Mesenchymal stem cell (in vitro differentiated cells and primary cell): ENCODE data around the gene CALB2.

Source experiments
- DNase-seq: peaks from one replicate; pipeline ENCODE4 v3.0.0-alpha.2; 2013
- H2AFZ ChIP-seq: one replicate; pipeline ENCODE4 v1.6.1; 2013; ENCODE audit warnings: low read depth, mild to moderate bottlenecking, control low read depth, inconsistent platforms, low read length, moderate library complexity
- H2AK5ac ChIP-seq: 2 replicates; pipeline ENCODE4 v1.6.1; 2013; ENCODE audit warnings: low read length, moderate library complexity, mild to moderate bottlenecking, inconsistent platforms; ENCODE audit not compliant: severe bottlenecking
- H2BK120ac ChIP-seq: one replicate; pipeline ENCODE4 v1.6.1; 2013; ENCODE audit warnings: low read depth, mild to moderate bottlenecking, inconsistent platforms, low read length, moderate library complexity
- H2BK12ac ChIP-seq, 2 experiments: one replicate each; pipeline ENCODE4 v1.6.1; 2013; ENCODE audit warnings: inconsistent platforms in 2 of 2, low read length in 2 of 2, mild to moderate bottlenecking in 2 of 2, moderate library complexity in 2 of 2, control low read depth in 1 of 2
- H2BK15ac ChIP-seq: one replicate; pipeline ENCODE4 v1.6.1; 2013; ENCODE audit warnings: mild to moderate bottlenecking, low read depth, inconsistent platforms; ENCODE audit not compliant: poor library complexity, severe bottlenecking
- H2BK5ac ChIP-seq: 2 replicates; pipeline ENCODE4 v1.6.1; 2013; ENCODE audit warnings: low read depth, mild to moderate bottlenecking, low read length, control low read depth, inconsistent platforms; ENCODE audit not compliant: poor library complexity, severe bottlenecking
- H3K14ac ChIP-seq, 2 experiments: one replicate each; pipeline ENCODE4 v1.6.1; 2013; ENCODE audit warnings: inconsistent platforms in 2 of 2, low read length in 2 of 2, control low read depth in 1 of 2, mild to moderate bottlenecking in 1 of 2, moderate library complexity in 1 of 2
- H3K18ac ChIP-seq, 2 experiments: one replicate each; pipeline ENCODE4 v1.6.1; 2013; ENCODE audit warnings: inconsistent platforms in 2 of 2, low read length in 2 of 2, control low read depth in 1 of 2, low read depth in 1 of 2, mild to moderate bottlenecking in 1 of 2
- H3K23ac ChIP-seq, 2 experiments: one replicate each; pipeline ENCODE4 v1.6.1; 2013; ENCODE audit warnings: inconsistent platforms in 2 of 2, low read length in 2 of 2, mild to moderate bottlenecking in 2 of 2, moderate library complexity in 2 of 2, control low read depth in 1 of 2
- H3K27ac ChIP-seq: 2 replicates; pipeline ENCODE4 v1.5.1; 2013; ENCODE audit warnings: mild to moderate bottlenecking, moderate library complexity, low read length, control low read depth, inconsistent platforms; ENCODE audit not compliant: poor library complexity, severe bottlenecking
- H3K27me3 ChIP-seq, 2 experiments: 2 replicates each; pipeline versions ENCODE4 v1.6.1 to v1.7.0; 2013; ENCODE audit warnings: low read length in 2 of 2, mild to moderate bottlenecking in 2 of 2, moderate library complexity in 2 of 2, control low read depth in 1 of 2, inconsistent platforms in 1 of 2; ENCODE audit not compliant: control insufficient read depth in 1 of 2, insufficient read depth in 1 of 2
- H3K36me3 ChIP-seq, 2 experiments: 2 replicates each; pipeline versions ENCODE4 v1.6.1 to v1.7.0; 2013; ENCODE audit warnings: low read length in 2 of 2, control low read depth in 1 of 2, inconsistent platforms in 1 of 2, low read depth in 1 of 2, mild to moderate bottlenecking in 1 of 2; ENCODE audit not compliant: insufficient read depth in 2 of 2, control insufficient read depth in 1 of 2
- H3K4ac ChIP-seq, 2 experiments: one replicate each; pipeline ENCODE4 v1.6.1; 2013; ENCODE audit warnings: inconsistent platforms in 2 of 2, low read length in 2 of 2, mild to moderate bottlenecking in 2 of 2, moderate library complexity in 2 of 2, control low read depth in 1 of 2, low read depth in 1 of 2
- H3K4me1 ChIP-seq: 2 replicates; pipeline ENCODE4 v1.6.1; 2013; ENCODE audit warnings: low read depth, low read length, control low read depth; ENCODE audit not compliant: control insufficient read depth, insufficient read depth
- H3K4me2 ChIP-seq: 2 replicates; pipeline ENCODE4 v1.6.1; 2013; ENCODE audit warnings: low read length, mild to moderate bottlenecking, inconsistent platforms; ENCODE audit not compliant: poor library complexity, severe bottlenecking
- H3K4me3 ChIP-seq, 2 experiments: 2 replicates each; pipeline versions ENCODE4 v1.5.1 to v1.7.0; 2013; ENCODE audit warnings: low read length in 2 of 2, mild to moderate bottlenecking in 2 of 2, control low read depth in 1 of 2, low read depth in 1 of 2; ENCODE audit not compliant: insufficient read depth in 1 of 2
- H3K79me1 ChIP-seq: replicated peaks from 2 replicates; pipeline ENCODE4 v1.6.1; 2013; ENCODE audit warnings: mild to moderate bottlenecking, control low read depth, low read length, inconsistent platforms; ENCODE audit not compliant: poor library complexity, severe bottlenecking
- H3K9ac ChIP-seq: 2 replicates; pipeline ENCODE4 v1.7.0; 2013; ENCODE audit warnings: mild to moderate bottlenecking, low read length, moderate library complexity
- H3K9me3 ChIP-seq: 2 replicates; pipeline ENCODE4 v1.7.0; 2013; ENCODE audit warnings: mild to moderate bottlenecking, low read length; ENCODE audit not compliant: control insufficient read depth
- H4K8ac ChIP-seq: one replicate; pipeline ENCODE4 v1.6.1; 2013; ENCODE audit warnings: inconsistent platforms, mild to moderate bottlenecking, low read length, moderate library complexity
- H4K91ac ChIP-seq: one replicate; pipeline ENCODE4 v1.6.1; 2013; ENCODE audit warnings: mild to moderate bottlenecking, low read length, inconsistent platforms
- WGBS: methylation state at CpG from one replicate; pipeline ENCODE4 v1.1.7; 2013; ENCODE audit warnings: mixed read lengths; 5-methylcytosine and 5-hydroxymethylcytosine counted together

The CALB2 gene

DNA sequence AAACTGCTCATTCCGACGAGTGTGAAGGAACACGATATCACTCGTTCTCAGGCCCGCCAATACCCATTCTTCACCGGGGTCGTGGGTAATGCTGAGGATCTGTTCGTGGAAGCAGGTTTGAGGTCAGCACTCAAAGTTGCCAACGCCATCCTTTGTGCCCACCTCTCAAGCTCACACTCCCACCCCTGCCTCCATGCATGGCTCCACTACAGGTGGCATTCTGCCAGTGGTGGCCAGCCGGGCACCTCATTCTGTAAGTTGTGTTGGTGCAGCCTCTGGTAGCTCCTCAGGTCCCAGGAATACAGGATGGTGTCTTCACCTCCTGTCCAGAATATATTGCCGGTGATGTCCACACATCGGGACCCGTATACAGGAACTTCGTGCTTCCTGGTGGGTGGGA lies 72.7 kb downstream of the CALB2 start:
- DNase-seq: no peak
- Histone ChIP-seq H2AK5ac (no peak overlapping the region), H3K79me1 (no peaks in the 10 kb centered on the region), H3K36me3 (no peaks in the 10 kb centered on the region), H3K14ac (no peak overlapping the region), H2BK5ac (no peak overlapping the region), H3K18ac (no peak overlapping the region), H4K8ac (no peak overlapping the region), H2BK15ac (no peak overlapping the region), H4K91ac (no peak overlapping the region), H3K4me3 (no peak overlapping the region), H3K4me2 (no peak overlapping the region), H3K9ac (no peak overlapping the region), H2BK12ac (no peak overlapping the region), H3K27me3 (peaks cover 8 to 12% of the 10 kb centered on the region in 2 experiments), H2BK120ac (no peak overlapping the region), H3K27ac (no peak overlapping the region), H3K4me1 (peaks cover 1% of the 10 kb centered on the region), H3K23ac (no peak overlapping the region), H3K4ac (no peak overlapping the region), H2AFZ (no peak overlapping the region), H3K9me3 (no peaks in the 10 kb centered on the region)
- 87% methylated on average over 14 of the region's 14 CpGs for WGBS

GRCh38 chr16:71431991-71432390 lies 73.5 kb downstream of the CALB2 start:
- Histone ChIP-seq H2BK12ac (no peak overlapping the region), H3K4me1 (no peaks in the 10 kb centered on the region), H3K9ac (no peak overlapping the region), H2AFZ (no peak overlapping the region), H3K9me3 (no peaks in the 10 kb centered on the region), H3K79me1 (no peaks in the 10 kb centered on the region), H2BK5ac (no peak overlapping the region), H3K27ac (no peak overlapping the region), H3K14ac (no peak overlapping the region), H4K8ac (no peak overlapping the region), H2BK120ac (no peak overlapping the region), H4K91ac (no peak overlapping the region), H3K18ac (no peak overlapping the region), H2AK5ac (no peak overlapping the region), H3K4ac (no peak overlapping the region), H3K23ac (no peak overlapping the region), H3K27me3 (peaks cover 7 to 8% of the 10 kb centered on the region in 2 experiments), H3K4me3 (no peak overlapping the region), H2BK15ac (no peak overlapping the region), H3K4me2 (no peak overlapping the region), H3K36me3 (no peaks in the 10 kb centered on the region)
- DNase-seq: no peak
- WGBS: 88% methylated on average over 8 of the region's 9 CpGs

GRCh38 chr16:71432906-71433305 lies 74.4 kb downstream of the CALB2 start:
- H3K27me3 ChIP-seq: peaks cover 5 to 12% of the 10 kb centered on the region in 2 experiments
- no peak overlapping the region for H2AFZ ChIP-seq
- H3K14ac ChIP-seq: no peak overlapping the region
- no peak for DNase-seq
- no peak overlapping the region for H3K18ac ChIP-seq
- H3K4me1 ChIP-seq: no peaks in the 10 kb centered on the region
- no peak overlapping the region for H2AK5ac ChIP-seq
- no peak overlapping the region for H3K23ac ChIP-seq
- no peak overlapping the region for H2BK120ac ChIP-seq
- no peak overlapping the region for H3K4ac ChIP-seq
- H3K9me3 ChIP-seq: no peaks in the 10 kb centered on the region
- H2BK15ac ChIP-seq: no peak overlapping the region
- no peak overlapping the region for H4K91ac ChIP-seq
- H2BK12ac ChIP-seq: no peak overlapping the region
- H3K79me1 ChIP-seq: no peaks in the 10 kb centered on the region
- H4K8ac ChIP-seq: no peak overlapping the region
- no peak overlapping the region for H3K9ac ChIP-seq
- H3K27ac ChIP-seq: no peak overlapping the region
- no peaks in the 10 kb centered on the region for H3K36me3 ChIP-seq
- H3K4me3 ChIP-seq: no peak overlapping the region
- H3K4me2 ChIP-seq: no peak overlapping the region
- no peak overlapping the region for H2BK5ac ChIP-seq
- 65% methylated on average over 6 of the region's 6 CpGs for WGBS

DNA sequence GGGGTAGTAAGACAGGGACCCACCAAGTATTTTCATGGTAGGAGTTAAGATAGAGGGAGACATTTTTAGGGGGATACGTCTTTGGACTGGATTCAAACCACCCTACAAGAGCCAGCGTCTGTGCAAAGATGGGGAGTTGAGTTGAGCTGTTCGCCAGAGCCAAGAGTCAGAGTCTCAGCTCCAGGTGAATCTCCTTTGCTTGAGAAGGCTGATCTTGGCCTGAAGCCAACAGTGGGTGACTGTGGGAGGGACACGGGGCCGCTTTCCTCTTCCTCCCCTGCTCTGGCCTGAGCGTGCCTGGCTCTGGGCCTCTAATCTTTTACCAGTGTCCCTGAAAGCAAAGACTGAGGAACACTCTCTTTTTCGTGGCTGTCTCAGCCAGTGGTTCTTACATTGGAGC lies 78.0 kb downstream of the CALB2 start:
- H3K79me1 ChIP-seq: no peaks in the 10 kb centered on the region
- peaks cover 0 to 9% of the 10 kb centered on the region in 2 experiments for H3K27me3 ChIP-seq
- WGBS: 86% methylated on average over 7 of the region's 7 CpGs
- H3K14ac ChIP-seq: no peak overlapping the region
- H2AK5ac ChIP-seq: no peak overlapping the region
- no peaks in the 10 kb centered on the region for H3K36me3 ChIP-seq
- H4K91ac ChIP-seq: no peak overlapping the region
- no peak overlapping the region for H4K8ac ChIP-seq
- H3K4me3 ChIP-seq: no peak overlapping the region
- H3K9me3 ChIP-seq: no peaks in the 10 kb centered on the region
- H3K4ac ChIP-seq: no peak overlapping the region
- H2BK12ac ChIP-seq: no peak overlapping the region
- no peak for DNase-seq
- no peak overlapping the region for H2BK5ac ChIP-seq
- H3K9ac ChIP-seq: no peak overlapping the region
- H3K27ac ChIP-seq: no peak overlapping the region
- H3K4me1 ChIP-seq: no peaks in the 10 kb centered on the region
- no peak overlapping the region for H2BK120ac ChIP-seq
- no peak overlapping the region for H2BK15ac ChIP-seq
- H3K4me2 ChIP-seq: no peak overlapping the region
- no peak overlapping the region for H3K23ac ChIP-seq
- H2AFZ ChIP-seq: no peak overlapping the region
- no peak overlapping the region for H3K18ac ChIP-seq
